ENCODE measurements around the gene ASAP2. TPM values are rescaled to one million over a fixed set of nuclear protein-coding genes. Genes with fewer than 3 reads are reported as not detected.
A peak's percentile ranks its signal among the peaks of the same experiment; 100 is the strongest.

Gene ASAP2
- total and polyA plus RNA-seq, 9 of the 15 experiments (the other 6 are each of a cell fraction or from before 2014, with no cell fraction given) = 0.06 to 4.3 (median 3.1) TPM

DNA sequence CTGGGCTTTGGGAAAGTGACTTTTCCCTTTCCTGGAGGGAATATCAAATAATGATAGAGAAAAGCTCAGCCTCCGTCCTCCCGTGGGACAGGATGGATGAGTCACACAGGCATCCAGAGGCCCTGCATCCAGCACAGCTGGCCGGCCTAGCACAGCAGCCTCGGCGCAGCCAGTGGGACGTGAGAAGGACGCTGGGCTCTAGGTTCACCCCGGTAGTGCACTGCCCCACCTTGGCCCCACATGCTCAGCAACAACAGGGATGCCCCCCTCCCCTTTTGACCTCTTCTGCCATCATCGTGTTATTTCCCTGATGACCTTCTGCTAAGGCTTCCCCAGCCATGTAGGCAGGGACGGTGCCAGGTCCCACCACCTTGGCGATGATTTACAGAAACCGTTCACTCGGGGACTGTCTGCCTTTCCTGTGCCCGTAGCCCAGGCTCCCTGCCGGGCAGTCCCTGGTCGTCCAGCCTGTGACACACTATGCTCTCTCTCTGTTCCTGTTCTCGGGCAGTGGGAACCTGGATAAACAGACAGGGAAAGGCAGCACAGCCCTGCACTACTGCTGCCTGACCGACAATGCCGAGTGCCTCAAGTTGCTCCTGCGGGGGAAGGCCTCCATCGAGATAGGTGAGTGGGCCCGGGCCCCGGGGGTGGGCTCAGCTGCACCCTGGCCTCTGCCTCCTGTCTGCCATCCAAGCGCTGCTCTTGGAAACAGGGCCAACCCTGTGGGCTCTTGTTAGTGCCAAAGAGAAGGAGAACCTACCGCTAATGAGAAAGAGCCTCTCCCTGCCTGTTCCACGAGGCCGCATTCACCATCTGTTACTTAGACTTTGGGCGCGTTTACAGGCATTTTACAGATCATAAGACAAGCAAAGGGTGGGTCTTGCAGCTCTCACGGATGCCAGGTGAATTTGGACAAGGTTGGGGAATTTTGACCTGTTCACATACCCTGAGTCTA, 172.1 kb downstream of the ASAP2 start:
- no peak for DNase-seq (ENCODE audit: extremely low read depth in 1 of 4, low spot score in 3 of 4)
- Histone ChIP-seq H3K9me1 (ENCODE audit: control insufficient read depth, insufficient read depth, low read length) (no peaks in the 10 kb centered on the region), H3K27me3 (ENCODE audit: control insufficient read depth in 2 of 2, insufficient read depth in 2 of 2, low read length in 2 of 2) (peaks cover 0 to 25% of the 10 kb centered on the region in 2 experiments; a peak in 2 of 5 replicates), H3K4me3 (no peak overlapping the region), H3K9ac (ENCODE audit: insufficient read depth in 1 of 2, low read depth in 2 of 2, low read length in 2 of 2) (peak overlapping the region in 1 of 2 experiments; percentile 54; a peak in 2 of 4 replicates), H3K27ac (ENCODE audit: extremely low read depth, low read depth, low read length) (no peak overlapping the region), H4K20me1 (replicated peaks; ENCODE audit: control insufficient read depth, insufficient read depth, low read length) (no peaks in the 10 kb centered on the region), H3K36me3 (ENCODE audit: control insufficient read depth, insufficient read depth, low read length) (no peaks in the 10 kb centered on the region), H3K4me1 (replicated peaks in 1 of 2; ENCODE audit: control insufficient read depth in 2 of 2, insufficient read depth in 2 of 2, low read length in 2 of 2) (peaks cover 4 to 7% of the 10 kb centered on the region in 2 experiments; a peak in 3 of 5 replicates), H3K79me2 (ENCODE audit: control insufficient read depth, insufficient read depth, low read length) (no peaks in the 10 kb centered on the region), H2AFZ (ENCODE audit: low read depth, low read length) (no peak overlapping the region), H3K4me2 (ENCODE audit: insufficient read depth, low read length) (no peak overlapping the region), H3K9me3 (replicated peaks; ENCODE audit: control insufficient read depth, insufficient read depth, low read depth, low read length) (no peaks in the 10 kb centered on the region)
- POLR2A ChIA-PET = interaction anchor here (0.7 to 1.2 kb wide), 2 partner anchors 11 to 26 kb away, joined by 3 to 5 read pairs; no protein-coding TSS in a partner anchor
- in situ Hi-C loops (cut with MboI) (no loop called here), intact Hi-C loops (cut with micrococcal nuclease) (no loop called here)
- FAIRE-seq = no peak
- peak; percentile 42; the same call in 1 of the 3 replicates for ATAC-seq
- CTCF ChIA-PET (ENCODE audit: low intra/inter-chr PET ratio) = no interaction called here
- TF ChIP-seq GTF2E2 (tag; IDR thresholded peaks at IDR 0.05) (no peak), FOSL1 (tag; conservative IDR thresholded peaks at IDR 0.05) (peak; percentile 66), JUND (IDR thresholded peaks at IDR 0.05; ENCODE audit: borderline replicate concordance, low read depth, low read length) (peak; percentile 55; the same call in 1 of the 2 replicates), JUND (tag; IDR thresholded peaks at IDR 0.05; ENCODE audit: borderline replicate concordance, low read depth, low read length) (no peak)
- TF ChIP-seq, protein P1, sequence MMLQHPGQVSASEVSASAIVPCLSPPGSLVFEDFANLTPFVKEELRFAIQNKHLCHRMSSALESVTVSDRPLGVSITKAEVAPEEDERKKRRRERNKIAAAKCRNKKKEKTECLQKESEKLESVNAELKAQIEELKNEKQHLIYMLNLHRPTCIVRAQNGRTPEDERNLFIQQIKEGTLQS (IDR thresholded peaks at IDR 0.05) = 0 out of 2 replicates have a peak, but pooled peaks have one; percentile 15
- TF ChIP-seq, protein P1 (CRISPR knock-in tag; conservative IDR thresholded peaks at IDR 0.05) = no peak
- no TSS peak for BruUV-seq (replicated peaks)
- 43% methylated on average over 27 of the region's 30 CpGs for WGBS (ENCODE audit: insufficient coverage, low coverage, missing lambda C conversion rate)
